ENCODE measurements around the gene MAML3.

MAML3 gene

DNA sequence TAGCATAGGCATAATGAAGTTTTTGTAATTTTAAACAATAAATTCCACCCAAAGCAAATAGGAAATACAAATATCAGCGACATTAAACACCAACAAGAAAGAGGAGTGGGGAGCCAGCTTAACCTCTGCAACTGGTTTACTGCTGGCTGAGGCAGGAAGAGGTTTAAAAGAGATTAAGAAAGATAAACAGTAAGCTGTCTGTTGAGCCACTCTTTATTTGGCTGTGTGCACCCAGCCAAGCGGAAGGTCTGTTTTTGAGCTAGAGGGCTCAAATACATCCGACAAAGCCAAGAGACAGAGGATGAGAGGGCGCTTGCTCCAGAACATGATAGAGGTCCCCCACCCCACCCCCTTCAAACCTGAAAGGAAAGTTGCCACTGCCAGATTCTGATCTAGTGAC is 297.0 kb downstream of the MAML3 start:
- no peak overlapping the region for H3K9ac ChIP-seq (ENCODE audit: low read length)
- H3K4me1 ChIP-seq (ENCODE audit: control insufficient read depth, insufficient read depth, low read length), result peaks cover 5% of the 10 kb centered on the region
- no peaks in the 10 kb centered on the region for H3K27me3 ChIP-seq (ENCODE audit: control insufficient read depth, insufficient read depth, low read length)
- no peak overlapping the region for H3K4me3 ChIP-seq (ENCODE audit: low read length)
- no peaks in the 10 kb centered on the region for H3K36me3 ChIP-seq (ENCODE audit: control insufficient read depth, insufficient read depth, low read length)
- H3K27ac ChIP-seq (ENCODE audit: low read depth, low read length), result no peak overlapping the region

DNA sequence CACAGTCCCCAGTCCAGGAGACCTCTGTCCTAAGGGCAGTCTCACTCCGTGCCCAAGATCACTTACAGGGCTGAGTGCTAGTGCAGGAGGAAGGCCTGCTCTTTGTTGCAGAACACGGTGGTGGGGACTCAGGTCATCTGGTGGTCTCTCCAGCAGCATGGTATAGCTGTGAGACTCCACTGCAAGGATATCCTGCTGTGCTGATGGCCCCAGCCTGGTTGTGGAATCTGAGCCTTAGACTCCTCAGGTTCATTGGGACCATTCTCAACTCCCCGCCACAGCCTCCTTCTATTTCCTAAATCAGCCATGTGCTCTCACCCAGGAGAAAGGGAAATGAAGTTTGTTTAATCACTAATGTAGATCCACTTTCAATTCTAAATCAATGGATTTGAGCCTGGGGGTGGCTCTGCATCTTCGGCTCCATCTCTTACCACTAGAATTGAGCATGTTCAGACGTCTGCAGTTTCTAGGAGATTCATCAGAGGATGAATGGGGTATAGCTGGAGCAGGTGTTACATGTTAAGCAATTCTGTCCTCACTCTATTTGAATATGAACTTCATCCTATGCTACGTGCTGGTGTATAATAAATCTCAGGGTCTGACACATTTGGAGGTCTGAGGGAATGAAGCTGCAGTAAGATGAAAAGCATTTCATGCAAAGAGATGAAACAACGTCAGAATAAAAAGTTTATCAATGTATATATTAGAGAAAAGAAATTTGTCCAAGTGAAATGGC is 299.1 kb downstream of the MAML3 start:
- Histone ChIP-seq H3K36me3 (ENCODE audit: control insufficient read depth, insufficient read depth, low read length) (no peaks in the 10 kb centered on the region), H3K27ac (ENCODE audit: low read depth, low read length) (no peak overlapping the region), H3K4me1 (ENCODE audit: control insufficient read depth, insufficient read depth, low read length) (peaks cover 5% of the 10 kb centered on the region), H3K9ac (ENCODE audit: low read length) (no peak overlapping the region), H3K27me3 (ENCODE audit: control insufficient read depth, insufficient read depth, low read length) (no peaks in the 10 kb centered on the region), H3K4me3 (ENCODE audit: low read length) (no peak overlapping the region)

DNA sequence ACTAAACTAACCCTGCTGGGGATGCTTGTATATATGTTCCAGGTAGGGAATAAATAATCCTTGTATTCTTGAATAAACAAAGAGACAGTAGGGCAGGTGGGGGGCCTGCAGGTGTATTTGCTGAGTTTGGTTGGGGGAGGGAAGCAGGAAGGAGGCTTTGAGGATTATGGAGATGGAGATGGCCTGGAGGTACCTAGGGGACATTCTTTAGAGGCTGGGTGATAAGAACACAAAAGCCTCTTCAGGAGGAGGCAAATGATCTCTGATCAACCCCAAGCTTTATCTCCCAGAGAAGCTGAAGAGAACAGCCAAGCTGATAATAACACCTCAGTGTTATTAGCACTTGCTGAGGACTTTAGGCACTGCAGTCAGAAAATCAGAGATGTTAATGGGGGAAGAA is 300.7 kb downstream of the MAML3 start:
- Histone ChIP-seq H3K4me1 (ENCODE audit: control insufficient read depth, insufficient read depth, low read length) (peaks cover 5% of the 10 kb centered on the region), H3K27ac (ENCODE audit: low read depth, low read length) (no peak overlapping the region)

DNA sequence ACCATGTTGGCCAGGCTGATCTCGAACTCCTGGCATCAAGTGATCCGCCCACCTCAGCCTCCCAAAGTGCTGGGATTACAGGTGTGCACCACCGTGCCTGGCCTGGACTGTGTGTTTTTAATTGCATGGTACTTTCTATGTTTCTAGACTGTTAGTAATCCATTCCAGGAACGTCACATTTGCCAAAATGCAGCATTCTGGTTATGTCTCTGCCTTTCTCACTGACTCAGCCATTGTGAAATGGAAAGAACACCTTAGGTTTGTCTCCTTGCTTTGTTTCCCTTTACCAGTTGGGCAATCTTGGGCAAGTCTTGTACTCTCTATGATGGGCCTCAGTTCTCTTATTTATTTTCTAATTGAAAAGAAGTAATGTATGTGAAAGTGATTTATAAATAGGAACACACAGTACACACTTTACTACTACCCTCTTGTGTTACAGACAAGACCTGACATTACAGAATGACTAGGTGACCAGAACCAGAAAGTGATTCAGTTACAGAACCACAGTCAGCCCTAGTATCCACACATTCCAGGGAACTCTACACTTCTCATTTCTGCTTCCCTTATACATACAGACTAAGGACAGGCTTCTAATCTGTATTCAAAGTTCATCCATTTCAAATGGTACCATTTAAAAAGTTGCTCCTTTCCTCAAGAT is 301.2 kb downstream of the MAML3 start:
- no peak overlapping the region for H3K27ac ChIP-seq (ENCODE audit: low read depth, low read length)
- no peaks in the 10 kb centered on the region for H3K27me3 ChIP-seq (ENCODE audit: control insufficient read depth, insufficient read depth, low read length)
- peaks cover 5% of the 10 kb centered on the region for H3K4me1 ChIP-seq (ENCODE audit: control insufficient read depth, insufficient read depth, low read length)
- no peak overlapping the region for H3K4me3 ChIP-seq (ENCODE audit: low read length)
- no peaks in the 10 kb centered on the region for H3K36me3 ChIP-seq (ENCODE audit: control insufficient read depth, insufficient read depth, low read length)
- no peak overlapping the region for H3K9ac ChIP-seq (ENCODE audit: low read length)

More for the DNA sequence above, 300.7 kb downstream of the MAML3 start:
- Histone ChIP-seq H3K9ac (ENCODE audit: low read length) (no peak overlapping the region), H3K4me3 (ENCODE audit: low read length) (no peak overlapping the region), H3K27me3 (ENCODE audit: control insufficient read depth, insufficient read depth, low read length) (no peaks in the 10 kb centered on the region), H3K36me3 (ENCODE audit: control insufficient read depth, insufficient read depth, low read length) (no peaks in the 10 kb centered on the region)

DNA sequence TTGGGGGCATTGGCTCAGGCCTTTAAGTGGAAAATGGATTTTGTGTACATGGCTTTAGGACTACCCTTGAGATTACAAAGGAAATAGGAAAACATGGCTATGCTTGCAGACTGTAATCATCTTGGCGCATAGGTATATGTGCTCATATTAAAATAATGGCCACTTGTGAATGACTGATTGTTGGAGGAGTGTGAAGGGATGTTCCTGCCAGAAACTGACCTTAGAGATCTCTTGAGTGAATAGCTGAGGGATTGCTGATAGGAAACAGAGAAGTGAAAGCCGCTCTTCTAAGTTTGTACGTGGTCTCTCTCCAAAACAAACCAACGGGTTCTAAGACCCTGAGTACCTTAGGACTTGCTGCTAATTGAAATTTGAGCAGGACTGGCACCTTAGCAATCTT is 302.3 kb downstream of the MAML3 start:
- H3K9ac ChIP-seq (ENCODE audit: low read length), result no peak overlapping the region
- no peaks in the 10 kb centered on the region for H3K36me3 ChIP-seq (ENCODE audit: control insufficient read depth, insufficient read depth, low read length)
- H3K4me1 ChIP-seq (ENCODE audit: control insufficient read depth, insufficient read depth, low read length), result no peaks in the 10 kb centered on the region
- no peak overlapping the region for H3K27ac ChIP-seq (ENCODE audit: low read depth, low read length)
- no peaks in the 10 kb centered on the region for H3K27me3 ChIP-seq (ENCODE audit: control insufficient read depth, insufficient read depth, low read length)
- H3K4me3 ChIP-seq (ENCODE audit: low read length), result no peak overlapping the region

DNA sequence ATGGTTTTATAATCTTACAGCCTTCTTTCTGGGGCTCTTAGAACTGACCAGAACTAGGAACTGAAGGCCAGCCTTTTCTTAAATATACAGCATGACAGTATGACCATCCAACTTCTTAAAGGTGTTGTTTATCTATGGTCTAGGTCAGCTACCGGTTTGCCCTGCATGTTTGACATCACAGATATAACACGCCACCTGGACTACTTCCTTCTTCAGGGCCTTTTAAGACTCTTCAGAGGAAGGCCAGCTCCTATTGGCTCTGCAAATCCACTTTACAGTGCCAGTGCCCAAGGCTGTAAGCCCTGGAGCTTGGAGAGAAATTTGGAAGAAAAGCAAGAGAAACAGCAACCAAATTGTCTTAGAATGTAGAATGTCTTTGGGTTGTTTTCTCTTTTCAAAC is 302.9 kb downstream of the MAML3 start:
- Histone ChIP-seq H3K4me1 (ENCODE audit: control insufficient read depth, insufficient read depth, low read length) (no peaks in the 10 kb centered on the region), H3K4me3 (ENCODE audit: low read length) (no peak overlapping the region), H3K27me3 (ENCODE audit: control insufficient read depth, insufficient read depth, low read length) (no peaks in the 10 kb centered on the region), H3K27ac (ENCODE audit: low read depth, low read length) (no peak overlapping the region), H3K9ac (ENCODE audit: low read length) (no peak overlapping the region), H3K36me3 (ENCODE audit: control insufficient read depth, insufficient read depth, low read length) (no peaks in the 10 kb centered on the region)

DNA sequence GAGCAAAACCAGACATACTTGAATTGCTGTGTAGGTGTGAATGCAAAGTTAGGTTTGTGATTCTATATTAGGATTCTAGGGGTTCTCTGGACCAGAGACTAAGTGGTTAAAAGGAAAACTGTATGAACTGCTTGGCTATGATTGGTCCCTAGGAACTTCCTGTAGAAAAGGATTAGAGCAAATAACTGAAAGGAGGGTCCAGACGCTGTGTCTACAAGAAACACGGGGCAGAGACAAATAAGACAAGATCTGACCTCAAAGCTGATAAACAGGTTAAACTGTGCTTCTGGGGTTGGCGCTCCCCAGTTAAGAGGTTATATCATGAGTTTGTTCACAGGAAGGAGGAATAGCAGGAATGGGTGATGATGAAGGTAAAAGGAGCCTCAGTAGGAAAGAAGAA is 304.8 kb downstream of the MAML3 start:
- no peaks in the 10 kb centered on the region for H3K36me3 ChIP-seq (ENCODE audit: control insufficient read depth, insufficient read depth, low read length)
- no peaks in the 10 kb centered on the region for H3K4me1 ChIP-seq (ENCODE audit: control insufficient read depth, insufficient read depth, low read length)
- H3K4me3 ChIP-seq (ENCODE audit: low read length), result no peak overlapping the region
- no peak overlapping the region for H3K27ac ChIP-seq (ENCODE audit: low read depth, low read length)
- H3K27me3 ChIP-seq (ENCODE audit: control insufficient read depth, insufficient read depth, low read length), result no peaks in the 10 kb centered on the region
- no peak overlapping the region for H3K9ac ChIP-seq (ENCODE audit: low read length)

DNA sequence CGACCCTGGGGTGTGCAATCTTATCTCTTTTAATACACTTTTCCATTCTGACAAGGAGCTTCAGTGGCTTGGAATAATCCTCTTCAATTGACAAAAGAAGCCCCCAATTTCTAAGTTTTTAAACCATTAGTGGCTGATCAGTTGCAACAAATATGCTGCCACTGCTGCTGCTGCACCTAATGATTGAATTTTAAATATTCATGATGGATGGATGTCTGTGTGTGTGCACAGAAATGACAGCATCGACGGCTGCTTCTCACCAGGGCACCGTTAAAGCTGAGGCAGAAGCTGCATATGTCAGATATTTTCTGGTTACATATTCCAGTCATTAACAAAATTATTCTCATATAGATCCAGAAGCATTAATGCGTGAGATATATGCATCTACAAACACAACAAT is 306.0 kb downstream of the MAML3 start:
- Histone ChIP-seq H3K9ac (ENCODE audit: low read length) (no peak overlapping the region), H3K4me1 (ENCODE audit: control insufficient read depth, insufficient read depth, low read length) (no peaks in the 10 kb centered on the region), H3K36me3 (ENCODE audit: control insufficient read depth, insufficient read depth, low read length) (no peaks in the 10 kb centered on the region), H3K27ac (ENCODE audit: low read depth, low read length) (no peak overlapping the region), H3K27me3 (ENCODE audit: control insufficient read depth, insufficient read depth, low read length) (no peaks in the 10 kb centered on the region), H3K4me3 (ENCODE audit: low read length) (no peak overlapping the region)

DNA sequence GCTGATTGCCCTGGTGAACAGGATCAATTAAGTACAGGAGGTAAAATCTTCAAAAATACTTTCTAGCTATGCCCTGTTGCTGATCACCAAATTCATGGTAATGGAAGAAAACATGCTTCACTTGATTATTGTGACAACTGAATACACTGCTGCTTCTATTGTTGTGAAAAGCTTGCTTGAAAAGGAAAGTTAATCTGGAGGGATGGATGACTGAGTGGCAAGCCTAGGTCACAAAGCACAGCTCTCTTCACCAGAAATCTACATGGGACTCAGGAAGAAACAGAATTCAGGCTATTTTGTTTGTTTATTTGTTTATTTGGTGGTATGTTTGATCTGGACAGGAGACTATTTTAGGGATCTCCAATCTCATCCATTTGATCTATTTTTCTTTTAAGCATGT is 306.4 kb downstream of the MAML3 start:
- H3K36me3 ChIP-seq (ENCODE audit: control insufficient read depth, insufficient read depth, low read length), result no peaks in the 10 kb centered on the region

DNA sequence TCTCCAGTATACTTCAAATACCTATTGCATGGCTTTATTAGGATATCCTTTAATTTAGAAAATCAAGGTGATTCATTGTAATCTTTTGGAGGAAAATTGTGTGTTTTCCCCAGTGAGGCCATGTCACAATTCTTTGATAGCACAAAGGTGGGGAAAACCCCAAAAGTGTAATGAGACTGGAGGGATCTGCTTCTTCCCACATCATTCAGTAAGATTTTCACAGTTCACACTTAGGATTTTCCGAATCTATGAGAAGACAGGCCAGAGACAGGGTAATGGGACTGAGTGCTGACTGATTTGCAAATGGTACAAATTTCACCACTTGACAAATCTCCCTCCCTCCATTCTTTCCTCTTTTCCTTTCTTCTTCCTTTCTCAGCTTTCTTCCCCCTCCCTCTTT is 307.2 kb downstream of the MAML3 start:
- H3K9ac ChIP-seq (ENCODE audit: low read length), result no peak overlapping the region
- no peaks in the 10 kb centered on the region for H3K27me3 ChIP-seq (ENCODE audit: control insufficient read depth, insufficient read depth, low read length)
- H3K27ac ChIP-seq (ENCODE audit: low read depth, low read length), result no peak overlapping the region
- H3K4me3 ChIP-seq (ENCODE audit: low read length), result no peak overlapping the region
- H3K36me3 ChIP-seq (ENCODE audit: control insufficient read depth, insufficient read depth, low read length), result no peaks in the 10 kb centered on the region
- no peaks in the 10 kb centered on the region for H3K4me1 ChIP-seq (ENCODE audit: control insufficient read depth, insufficient read depth, low read length)

More for the DNA sequence above, 306.4 kb downstream of the MAML3 start:
- no peaks in the 10 kb centered on the region for H3K27me3 ChIP-seq (ENCODE audit: control insufficient read depth, insufficient read depth, low read length)
- H3K27ac ChIP-seq (ENCODE audit: low read depth, low read length), result no peak overlapping the region
- no peaks in the 10 kb centered on the region for H3K4me1 ChIP-seq (ENCODE audit: control insufficient read depth, insufficient read depth, low read length)
- no peak overlapping the region for H3K9ac ChIP-seq (ENCODE audit: low read length)
- no peak overlapping the region for H3K4me3 ChIP-seq (ENCODE audit: low read length)

DNA sequence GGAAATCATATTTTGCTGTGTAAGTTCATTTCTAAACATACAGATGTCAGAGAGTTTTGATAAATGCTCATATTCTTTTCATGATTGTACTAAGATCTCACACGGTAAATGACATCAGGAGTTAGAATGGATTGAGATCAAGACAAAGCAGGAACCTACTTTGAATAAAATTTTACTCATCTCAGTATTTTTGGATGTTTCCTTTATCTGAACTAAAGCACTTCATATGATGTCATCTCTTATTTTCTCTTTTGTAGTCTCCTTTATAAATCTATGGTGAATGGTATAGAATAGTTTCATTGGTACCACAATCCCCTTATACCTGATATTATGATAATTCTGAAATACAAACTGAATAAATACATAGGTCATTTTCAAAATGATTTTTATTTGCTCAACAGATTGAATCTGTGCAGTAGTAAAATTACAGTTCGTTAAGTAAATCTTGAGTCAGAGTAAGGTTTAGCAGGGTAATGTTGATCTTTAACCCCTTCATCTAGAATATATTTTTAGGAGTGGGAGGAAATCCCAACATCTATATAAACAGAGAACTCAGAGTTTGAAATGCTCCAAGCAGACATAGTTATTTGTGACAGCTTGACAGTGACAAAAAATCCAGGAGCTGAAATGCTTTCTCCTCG is 308.4 kb downstream of the MAML3 start:
- Histone ChIP-seq H3K27ac (ENCODE audit: low read depth, low read length) (no peak overlapping the region), H3K27me3 (ENCODE audit: control insufficient read depth, insufficient read depth, low read length) (no peaks in the 10 kb centered on the region), H3K4me3 (ENCODE audit: low read length) (no peak overlapping the region), H3K4me1 (ENCODE audit: control insufficient read depth, insufficient read depth, low read length) (no peaks in the 10 kb centered on the region), H3K36me3 (ENCODE audit: control insufficient read depth, insufficient read depth, low read length) (no peaks in the 10 kb centered on the region), H3K9ac (ENCODE audit: low read length) (no peak overlapping the region)

DNA sequence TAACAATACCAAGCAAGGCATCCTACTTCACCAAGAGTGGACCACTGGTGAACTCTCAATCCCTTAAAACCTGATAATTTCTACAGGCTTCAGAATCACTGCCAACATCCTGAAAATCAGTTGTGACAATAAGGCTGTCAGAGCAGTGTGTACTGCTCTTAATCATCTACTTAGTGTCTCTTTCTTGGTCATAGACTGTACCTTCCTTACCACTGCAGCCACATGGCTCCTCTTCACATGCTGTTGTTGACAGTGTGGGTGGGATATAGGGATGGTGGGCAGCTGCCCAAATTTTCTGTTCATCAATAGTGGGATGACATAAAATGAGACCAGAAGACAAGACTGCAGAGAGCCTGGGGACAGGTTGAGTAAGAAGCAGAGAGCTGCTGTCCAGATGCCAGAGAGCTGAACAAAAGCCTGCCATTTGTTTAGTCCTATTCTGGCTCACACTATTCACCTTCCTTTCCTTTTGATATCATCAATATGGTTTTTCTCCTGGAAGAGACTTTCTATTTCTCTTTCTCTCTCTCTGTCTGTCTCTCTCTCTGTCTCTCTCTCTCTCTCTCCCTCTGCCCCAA is 309.4 kb downstream of the MAML3 start:
- Histone ChIP-seq H3K4me3 (ENCODE audit: low read length) (no peak overlapping the region), H3K4me1 (ENCODE audit: control insufficient read depth, insufficient read depth, low read length) (no peaks in the 10 kb centered on the region), H3K27ac (ENCODE audit: low read depth, low read length) (no peak overlapping the region), H3K27me3 (ENCODE audit: control insufficient read depth, insufficient read depth, low read length) (no peaks in the 10 kb centered on the region), H3K9ac (ENCODE audit: low read length) (no peak overlapping the region), H3K36me3 (ENCODE audit: control insufficient read depth, insufficient read depth, low read length) (no peaks in the 10 kb centered on the region)
